Coronary artery (tissue), 2 donors: ENCODE results near the gene PPM1B.

Experiments used
- DNase-seq: peaks from one replicate; pipeline ENCODE4 v3.0.0-alpha.2; 2017; ENCODE audit warnings: low spot score
- H3K27ac ChIP-seq, 2 donors: fragments of 200-600 bp; sonication (generic); one replicate each; pipeline ENCODE4 v1.5.1; 2016 to 2019
- H3K4me3 ChIP-seq: fragments of 200-600 bp; sonication (generic); 2 replicates; pipeline ENCODE4 v1.5.1; 2016; ENCODE audit warnings: mild to moderate bottlenecking, moderate library complexity
- CTCF ChIP-seq: fragments of 200-600 bp; sonication (generic); IDR thresholded peaks from one replicate; pipeline ENCODE4 v1.5.1; 2019; ENCODE audit warnings: antibody characterized with exemption

The PPM1B gene

GRCh38 chr2:44155666-44156446 lies 12.8 kb upstream of the PPM1B start:
- TF ChIP-seq CTCF = no peak
- H3K4me3 ChIP-seq = no peak overlapping the region
- no peak for DNase-seq
- H3K27ac ChIP-seq = peak overlapping the region; percentile 28 to 56

- Histone ChIP-seq H3K4me3 (no peak overlapping the region), H3K27ac (no peak overlapping the region)
- no peak for DNase-seq
- TF ChIP-seq CTCF = no peak
Measured at GRCh38 chr2:44163777-44164176, 4.9 kb upstream of the PPM1B start.

GRCh38 chr2:44164617-44165016 lies 4.1 kb upstream of the PPM1B start:
- TF ChIP-seq CTCF = no peak
- no peak for DNase-seq
- no peak overlapping the region for H3K27ac ChIP-seq
- no peak overlapping the region for H3K4me3 ChIP-seq

GRCh38 chr2:44166096-44166495 lies 2.6 kb upstream of the PPM1B start:
- Histone ChIP-seq H3K27ac (no peak overlapping the region), H3K4me3 (no peak overlapping the region)
- DNase-seq = no peak
- TF ChIP-seq CTCF = no peak

GRCh38 chr2:44167311-44167907 lies 1.3 kb upstream of the PPM1B start:
- peak overlapping the region; percentile 91 to 93 for H3K27ac ChIP-seq
- no peak for TF ChIP-seq CTCF
- no peak for DNase-seq
- peak overlapping the region; percentile 72 for H3K4me3 ChIP-seq

- no peak for TF ChIP-seq CTCF
- peak; percentile 100 for DNase-seq
- Histone ChIP-seq H3K27ac (peak overlapping the region; percentile 91 to 93), H3K4me3 (peak overlapping the region; percentile 72)
Measured at GRCh38 chr2:44167908-44168680, 581 bp upstream of the PPM1B start.
